Measurements from ENCODE around the gene RAPGEF5.
A peak's percentile ranks its signal among the peaks of the same experiment; 100 is the strongest.

The RAPGEF5 gene

DNA sequence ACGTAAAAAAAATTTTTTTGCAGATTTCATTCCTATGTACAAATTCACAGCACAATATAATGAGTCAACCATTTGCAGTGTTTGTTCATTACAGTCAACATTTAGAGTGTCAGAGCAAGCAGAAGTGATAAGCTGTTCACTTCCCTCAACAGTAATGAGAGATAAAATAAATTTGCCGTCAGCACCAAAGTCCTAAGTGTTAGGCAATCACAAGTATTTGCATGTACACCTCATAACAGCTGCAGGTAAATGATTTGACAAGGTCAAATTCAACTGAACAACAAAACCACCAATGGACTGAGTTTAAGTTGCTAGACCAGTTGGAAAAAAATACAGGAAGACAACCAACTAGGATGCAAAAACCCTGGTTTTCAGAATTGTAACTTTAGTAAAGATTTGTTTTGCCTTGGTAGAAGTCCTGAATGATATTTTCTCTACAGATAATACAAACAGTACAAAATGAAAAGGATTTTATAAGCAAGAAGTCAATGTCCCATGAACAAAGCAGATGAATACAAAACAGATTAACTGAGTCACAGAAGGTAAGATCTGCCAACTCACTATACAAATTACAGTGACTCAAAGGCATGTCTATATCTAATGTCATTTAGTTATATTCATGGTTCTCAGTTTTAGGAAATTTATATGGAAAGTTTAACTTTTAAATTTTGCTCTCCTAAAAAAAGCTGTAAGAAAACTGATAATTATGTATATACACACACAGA is 10.4 kb downstream of the RAPGEF5 start:
- peak; percentile 99 for DNase-seq

DNA sequence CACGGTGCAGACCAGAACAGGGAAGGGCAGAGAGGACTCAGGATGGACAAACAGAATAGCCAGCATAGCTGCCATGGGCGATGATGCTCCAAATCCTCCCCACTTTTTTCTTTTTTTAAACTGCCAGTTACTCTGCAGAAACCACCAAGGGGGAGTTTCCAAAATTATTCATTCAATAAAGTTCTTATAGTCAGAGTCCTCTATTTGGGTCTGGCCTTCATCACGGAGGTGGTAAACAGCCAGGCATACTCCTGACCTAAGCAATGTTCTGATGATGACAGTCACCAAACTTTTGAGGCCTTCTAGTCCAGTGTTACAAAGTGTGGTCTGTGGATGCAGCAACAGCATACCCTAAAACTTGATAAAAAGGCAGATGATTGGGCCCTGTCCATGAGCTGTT is 12.3 kb downstream of the RAPGEF5 start:
- DNase-seq, result no peak

DNA sequence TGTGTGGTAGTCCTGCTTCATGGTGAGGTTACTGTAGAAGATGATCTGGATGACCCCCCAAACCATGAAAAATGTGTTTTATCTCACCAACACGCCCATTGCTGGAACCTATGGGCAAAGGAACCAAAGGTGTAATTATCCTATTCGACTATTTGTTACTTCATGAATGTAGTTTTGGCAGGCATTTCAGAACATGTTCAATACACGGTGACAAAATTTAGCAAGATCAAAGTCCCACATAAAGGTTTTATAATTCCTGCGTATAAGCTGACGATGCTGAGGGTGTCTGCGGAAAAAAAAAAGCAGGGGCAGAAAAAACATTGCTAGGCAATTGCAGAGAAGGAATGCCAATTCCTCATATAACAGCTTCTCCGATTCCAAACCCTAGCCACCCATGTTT is 13.3 kb downstream of the RAPGEF5 start:
- DNase-seq, result no peak

DNA sequence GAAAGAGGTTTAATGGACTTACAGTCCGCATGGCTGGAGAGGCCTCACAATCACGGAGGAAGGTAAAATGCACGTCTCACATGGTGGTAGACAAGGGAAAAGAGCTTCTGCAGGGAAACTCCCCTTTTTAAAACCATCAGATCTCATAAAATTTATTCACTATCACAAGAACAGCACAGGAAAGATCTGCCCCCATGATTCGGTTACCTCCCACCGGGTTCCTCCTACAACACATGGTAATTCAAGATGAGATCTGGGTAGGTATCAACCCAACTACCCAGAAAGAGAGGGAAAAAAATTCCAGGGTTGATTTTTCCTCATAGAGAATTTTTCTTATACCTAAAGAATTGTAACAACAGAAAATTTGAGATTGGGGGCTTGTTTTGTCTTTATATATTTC is 13.9 kb downstream of the RAPGEF5 start:
- DNase-seq, result no peak

DNA sequence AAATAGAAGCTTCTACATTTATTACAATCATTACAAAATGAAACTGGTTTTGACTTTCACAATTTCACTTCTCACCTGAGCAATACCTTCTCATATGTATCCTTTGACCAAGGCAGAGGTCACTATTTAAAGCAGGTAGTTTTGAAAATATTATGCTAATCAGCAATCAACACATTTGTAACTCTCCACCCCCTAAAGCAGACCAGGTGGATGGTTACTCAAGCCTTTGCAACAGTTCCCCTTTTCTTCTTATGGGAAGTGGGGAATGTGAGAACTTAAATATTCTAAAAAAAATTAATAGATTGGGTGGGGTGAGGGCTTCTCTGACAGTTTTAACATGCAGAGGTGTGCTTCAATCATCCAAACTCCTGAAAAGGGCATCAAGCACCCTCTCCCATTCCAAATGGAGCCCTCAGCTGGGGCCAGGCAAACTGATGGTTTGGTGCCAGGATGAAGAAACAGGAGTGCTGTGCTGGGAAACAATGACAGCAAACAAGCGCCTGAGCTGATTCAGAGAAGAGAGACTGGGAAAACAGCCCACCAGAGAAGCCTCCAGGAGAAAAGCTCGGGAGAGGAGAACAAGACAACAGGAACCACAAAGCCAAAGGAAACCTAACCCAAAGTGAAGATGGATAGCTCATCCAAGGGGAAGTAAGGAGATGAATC is 17.1 kb downstream of the RAPGEF5 start:
- peak; percentile 55 for DNase-seq

DNA sequence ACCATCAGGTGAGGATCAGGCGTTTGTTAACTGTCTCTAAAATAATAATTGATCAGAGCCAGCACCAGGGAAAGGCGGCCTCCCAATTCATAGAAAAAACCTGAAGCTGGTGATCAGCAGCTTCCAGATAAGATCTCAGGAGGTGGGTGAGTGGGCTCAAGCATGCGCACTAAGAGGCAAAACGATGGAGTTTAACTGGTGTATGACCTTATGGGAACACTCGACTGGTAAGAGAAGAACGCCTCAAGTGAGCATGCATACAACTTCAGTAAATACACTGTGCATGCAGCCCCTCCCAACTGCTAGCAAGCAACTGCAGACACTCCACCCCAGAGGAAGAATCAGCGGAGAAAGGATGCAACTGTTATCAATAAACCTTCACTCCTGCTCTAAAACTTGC is 18.1 kb downstream of the RAPGEF5 start:
- peak; percentile 57 for DNase-seq

DNA sequence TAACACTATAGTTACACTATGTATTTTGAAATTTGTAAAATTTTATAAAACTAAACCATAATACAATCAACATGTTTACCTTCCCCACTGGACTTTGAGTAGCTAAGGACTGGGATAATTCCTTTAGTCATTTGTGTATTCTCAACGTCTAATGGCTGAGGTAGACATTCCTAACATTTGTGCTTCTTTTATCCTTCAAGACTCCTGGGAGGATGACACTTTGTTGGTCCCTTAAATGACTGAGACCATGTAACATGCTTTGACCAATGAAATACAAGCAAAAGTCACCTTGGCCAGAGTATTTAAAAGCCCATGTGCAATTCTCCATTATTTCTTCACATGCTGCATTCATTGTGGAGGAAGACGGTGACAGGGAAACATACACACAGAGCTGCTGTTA is 18.5 kb downstream of the RAPGEF5 start:
- no peak for DNase-seq

DNA sequence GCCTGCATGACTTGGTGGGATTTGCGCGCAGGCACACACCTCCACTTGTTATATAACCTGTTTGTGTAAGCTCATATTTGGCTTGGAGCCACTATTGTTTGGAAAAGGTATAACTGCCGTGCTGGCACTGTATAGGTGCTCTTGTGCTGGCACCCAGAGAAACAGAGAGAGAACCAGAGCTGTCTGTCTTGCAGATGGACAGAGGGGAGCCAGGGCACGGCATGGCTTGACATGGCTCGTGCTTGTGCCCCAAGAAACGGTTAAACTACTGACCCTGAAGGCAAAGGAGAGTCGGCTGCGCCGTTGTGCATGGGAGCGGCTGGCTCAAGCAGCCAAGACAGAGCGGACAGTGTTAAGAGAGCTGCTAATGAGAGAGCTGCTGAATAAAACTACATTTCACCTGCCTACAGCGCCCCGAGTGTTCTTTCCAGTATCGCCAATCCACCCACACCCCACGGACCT is 23.2 kb downstream of the RAPGEF5 start:
- peak; percentile 98 for DNase-seq

DNA sequence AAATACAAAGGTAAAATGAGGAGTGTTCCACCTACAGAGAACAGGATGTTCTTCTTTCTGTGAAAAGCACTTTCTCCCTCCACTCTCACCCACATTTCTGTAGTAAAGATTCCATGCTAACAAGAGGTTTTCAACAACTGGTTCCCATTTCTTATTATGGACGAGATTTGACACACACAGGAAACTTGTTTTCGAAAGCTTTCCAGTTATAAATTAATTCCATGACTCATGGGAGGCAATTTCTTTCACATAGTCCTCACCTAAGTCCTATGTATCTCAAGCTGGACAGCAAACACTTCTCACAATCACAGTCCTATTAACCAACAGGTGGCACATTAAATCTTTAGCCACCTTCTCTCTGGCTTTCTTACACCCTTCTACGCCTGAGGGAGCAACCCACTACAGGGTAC is 24.5 kb downstream of the RAPGEF5 start:
- peak; percentile 74 for DNase-seq

DNA sequence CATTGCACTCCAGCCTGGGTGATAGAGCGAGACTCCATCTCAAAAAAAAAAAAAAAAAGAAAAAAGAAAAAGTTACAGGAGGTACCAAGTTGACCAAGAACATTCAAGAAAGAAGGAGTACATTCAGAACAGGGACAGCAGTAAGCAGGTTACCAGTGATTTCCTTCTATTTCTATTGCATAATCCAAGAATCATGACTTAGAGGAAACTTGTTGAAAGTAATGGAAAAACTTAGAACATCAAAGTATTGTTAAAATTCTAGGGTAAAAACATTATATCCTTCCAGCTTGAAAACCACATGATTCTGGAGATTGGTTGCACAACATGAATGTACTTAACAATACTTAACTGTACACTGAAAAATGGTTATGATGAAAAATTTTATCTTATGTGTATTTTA is 25.2 kb downstream of the RAPGEF5 start:
- DNase-seq, result no peak

DNA sequence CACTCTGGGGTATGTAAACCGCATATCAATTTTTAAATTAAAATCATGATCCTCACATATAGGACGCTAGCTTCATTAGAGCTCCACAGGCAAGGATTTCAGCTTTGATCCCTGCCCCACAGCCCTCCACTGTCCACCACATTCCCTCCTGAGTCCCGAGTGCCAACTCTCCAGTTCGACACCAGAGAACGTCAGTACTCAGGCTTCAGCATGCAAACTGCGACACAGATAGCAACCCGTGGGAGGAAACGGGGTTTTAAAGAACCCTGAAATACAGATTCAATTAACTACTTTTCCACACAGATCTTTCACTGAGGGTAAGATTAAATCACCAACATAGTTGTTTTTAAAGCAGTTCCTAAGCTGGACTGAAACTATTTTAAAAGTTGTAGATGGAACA is 26.1 kb downstream of the RAPGEF5 start:
- DNase-seq, result no peak

DNA sequence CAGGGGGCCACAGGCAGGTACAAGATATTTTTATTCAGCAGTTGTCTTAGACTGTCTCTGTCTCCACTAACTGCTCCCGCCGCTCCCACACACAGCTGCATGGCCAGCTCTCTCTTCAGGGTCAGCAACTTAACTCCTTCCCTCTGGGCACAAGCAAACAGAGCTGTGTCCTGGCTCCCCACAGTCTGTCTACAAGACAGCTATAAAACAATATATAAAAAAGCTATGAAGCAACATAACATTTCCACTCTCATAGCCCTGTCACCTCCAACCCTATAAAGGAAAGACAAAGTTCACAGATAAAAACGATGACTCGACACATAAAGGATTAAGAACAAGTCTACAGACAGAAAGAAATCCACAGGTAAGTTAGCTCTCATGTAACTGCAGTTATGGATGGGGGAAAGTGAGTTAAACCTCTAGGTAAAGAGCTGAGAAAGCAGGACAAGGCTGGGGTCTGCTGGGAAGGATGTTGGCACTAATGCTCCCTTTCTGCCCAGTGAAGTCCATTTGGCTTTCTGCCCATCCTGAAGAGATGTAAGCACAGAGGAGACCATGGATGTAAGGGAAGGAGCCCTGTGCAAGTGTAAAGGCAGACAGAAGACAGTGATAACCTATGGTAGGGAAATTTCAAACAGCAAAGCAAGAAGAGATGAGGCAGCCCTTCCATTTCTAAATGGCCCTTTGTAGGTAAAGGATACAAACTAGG is 27.0 kb downstream of the RAPGEF5 start:
- DNase-seq, result peak; percentile 42

DNA sequence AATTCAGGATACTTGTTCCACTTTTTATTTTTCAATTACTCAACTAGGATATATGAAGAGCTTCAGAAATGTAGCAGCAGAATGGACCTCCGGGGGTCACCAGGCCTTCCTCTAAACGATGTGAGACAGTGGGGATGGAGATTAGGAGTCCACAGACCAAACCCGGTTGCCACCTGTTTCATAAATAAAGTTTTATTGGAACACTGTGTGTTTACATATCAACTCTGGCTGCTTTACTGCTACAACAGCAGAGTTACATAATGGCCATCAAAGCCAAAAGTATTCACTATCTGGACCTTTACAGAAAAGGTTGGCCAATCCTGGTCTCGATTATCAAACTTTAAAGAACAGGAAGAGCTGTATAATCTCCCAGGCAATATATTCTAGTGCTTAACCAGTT is 30.8 kb downstream of the RAPGEF5 start:
- DNase-seq, result no peak

DNA sequence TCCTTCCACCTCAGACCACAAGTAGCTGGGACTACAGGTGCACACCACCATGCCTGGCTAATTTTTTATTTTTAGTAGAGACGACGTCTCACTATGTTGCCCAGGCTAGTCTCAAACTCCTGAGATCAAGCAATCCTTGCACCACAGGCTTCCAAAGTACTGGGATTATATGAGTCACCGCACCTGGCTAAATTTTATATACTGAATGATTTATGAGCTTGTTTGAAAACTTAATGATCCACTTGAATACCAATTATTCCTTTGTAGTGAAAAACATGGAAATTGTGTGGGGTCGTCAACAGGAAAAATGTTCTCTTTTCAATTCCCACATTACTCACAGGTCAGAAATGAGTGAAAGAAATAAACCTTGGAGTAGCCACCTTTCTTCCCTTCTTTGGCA is 31.3 kb downstream of the RAPGEF5 start:
- peak; percentile 48 for DNase-seq

DNA sequence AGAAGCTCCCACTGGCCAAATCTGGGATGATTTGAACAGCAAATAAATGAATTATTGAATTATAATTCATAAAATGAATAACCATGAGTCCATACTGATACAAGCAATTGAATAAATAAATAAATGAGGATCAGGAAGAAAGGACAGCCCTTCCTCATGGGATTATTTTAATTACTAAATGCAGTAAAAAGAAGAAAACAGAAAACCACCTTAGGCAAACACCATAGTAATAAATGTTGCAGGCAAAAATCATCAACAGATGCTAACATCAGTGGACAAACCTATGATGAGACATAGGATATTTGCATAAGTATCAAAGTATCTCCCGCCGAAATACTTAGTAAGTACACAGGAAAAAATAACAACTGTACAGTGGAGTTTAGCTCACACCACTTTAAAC is 33.2 kb downstream of the RAPGEF5 start:
- DNase-seq, result peak; percentile 45

DNA sequence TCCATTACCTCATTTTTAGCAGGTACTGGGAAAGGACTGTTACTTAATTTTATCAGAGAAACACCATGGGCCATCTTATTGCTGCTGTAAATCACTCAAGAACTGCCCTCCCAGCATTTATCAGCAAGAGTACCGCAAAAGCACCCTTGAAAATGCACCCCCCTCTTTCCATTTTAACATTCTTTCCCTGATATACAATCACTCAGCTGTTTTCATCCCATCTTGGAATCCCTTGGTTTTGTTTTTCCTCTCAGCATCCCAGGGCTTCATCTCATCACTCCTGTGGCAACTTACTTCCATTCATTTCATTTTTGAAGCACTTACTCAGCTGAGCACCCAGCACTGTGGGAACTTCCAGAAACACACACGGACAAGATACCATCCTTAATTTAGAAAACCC is 36.5 kb downstream of the RAPGEF5 start:
- DNase-seq, result no peak

DNA sequence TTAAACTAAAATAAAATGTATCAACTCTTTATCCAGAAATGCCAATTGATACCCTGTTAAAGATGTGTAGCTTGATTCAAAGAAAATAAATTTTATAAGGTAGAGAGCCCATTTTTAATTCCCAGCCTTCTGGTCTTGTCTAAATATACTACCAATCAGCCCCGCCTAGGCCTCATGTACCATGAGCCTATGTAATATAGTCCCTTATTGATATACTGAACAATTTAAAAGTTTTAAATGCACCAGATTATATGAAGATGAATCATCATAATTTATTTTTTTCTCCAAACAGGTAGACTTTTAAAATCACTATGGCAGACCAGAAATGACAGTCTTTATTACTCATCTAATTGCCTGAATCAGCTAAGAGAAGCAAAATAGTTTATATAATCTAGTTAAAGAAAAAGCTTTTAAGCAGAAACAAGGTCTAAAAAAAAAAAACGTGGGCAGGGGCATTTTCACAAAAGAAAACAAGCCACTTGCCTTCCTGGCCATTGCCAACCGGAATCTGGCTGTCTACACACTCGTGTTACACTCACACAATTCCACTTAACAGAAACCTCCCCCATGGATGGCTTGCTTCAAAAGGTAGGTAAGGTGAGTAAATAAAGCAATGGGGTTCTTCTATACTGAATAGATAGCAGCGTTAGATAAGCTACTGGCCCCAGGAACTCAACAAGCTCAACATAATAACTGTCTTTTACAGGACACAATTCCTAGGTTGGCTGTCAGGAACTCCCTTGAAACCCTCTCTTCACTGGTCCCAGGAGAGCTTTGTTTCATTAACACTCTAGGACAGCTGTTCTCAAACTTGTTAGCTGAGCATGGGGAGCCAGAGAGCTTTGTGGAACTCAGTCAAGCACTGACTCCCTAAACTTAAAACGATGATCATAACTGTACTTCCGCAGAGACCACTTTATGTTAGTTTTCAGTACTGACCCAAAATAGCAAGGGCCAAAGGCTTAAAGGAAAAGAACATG is 37.2 kb downstream of the RAPGEF5 start:
- peak; percentile 89 for DNase-seq

DNA sequence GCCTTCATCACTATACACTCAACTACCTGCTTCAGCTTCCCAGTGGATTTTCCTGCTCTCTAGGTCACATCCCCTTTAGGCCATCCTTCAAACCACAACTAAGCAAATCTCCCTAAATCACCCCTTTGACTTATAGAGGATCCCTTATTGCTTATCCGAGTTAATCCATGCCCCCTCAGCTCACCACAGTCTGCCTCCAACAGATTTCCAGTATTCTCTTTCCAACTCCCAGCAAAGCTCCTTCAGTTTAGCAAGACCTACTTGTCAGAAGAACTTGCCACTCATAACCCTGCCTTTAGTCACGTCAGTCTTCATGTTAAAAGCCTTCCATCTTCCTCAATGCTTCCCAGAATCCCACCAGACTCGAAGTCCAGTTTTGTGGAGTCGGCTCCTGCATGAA is 38.6 kb downstream of the RAPGEF5 start:
- peak; percentile 45 for DNase-seq

DNA sequence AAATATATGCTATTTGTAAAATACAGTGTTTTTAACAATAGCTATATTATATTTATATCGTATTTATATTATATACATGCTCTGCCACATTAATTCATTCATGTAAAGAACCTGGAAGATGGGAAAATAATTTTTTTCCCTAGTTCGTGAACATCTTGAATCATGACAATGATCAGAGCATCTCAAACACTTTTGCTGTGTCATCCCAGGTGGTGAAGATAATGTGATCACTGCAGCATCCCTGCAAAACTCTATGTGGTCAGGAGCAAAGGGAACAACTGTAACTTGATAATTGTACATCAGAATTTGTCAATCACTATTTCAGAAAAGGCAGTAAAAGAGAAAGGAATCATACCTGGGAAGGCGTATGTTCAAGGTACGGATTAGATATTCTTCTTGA is 39.3 kb downstream of the RAPGEF5 start:
- peak; percentile 59 for DNase-seq

DNA sequence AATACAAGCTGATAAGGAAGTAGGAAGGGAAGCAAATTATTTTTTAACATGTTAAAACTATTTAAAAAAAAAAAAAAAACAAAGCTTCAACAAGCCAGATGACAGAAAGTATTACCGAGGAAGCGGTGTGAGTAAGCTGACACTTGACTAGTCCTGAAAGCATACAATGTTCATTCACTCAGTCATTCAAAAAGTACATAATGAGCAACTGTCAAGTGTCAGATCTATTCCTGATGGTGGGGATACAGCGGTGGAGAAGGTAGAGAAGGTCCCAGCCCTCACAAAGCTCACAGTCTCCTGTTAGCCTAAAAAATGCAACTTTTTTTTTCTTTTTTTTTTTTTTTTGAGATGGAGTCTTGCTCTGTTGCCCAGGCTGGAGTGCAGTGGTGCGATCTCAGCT is 40.0 kb downstream of the RAPGEF5 start:
- peak; percentile 85 for DNase-seq

DNA sequence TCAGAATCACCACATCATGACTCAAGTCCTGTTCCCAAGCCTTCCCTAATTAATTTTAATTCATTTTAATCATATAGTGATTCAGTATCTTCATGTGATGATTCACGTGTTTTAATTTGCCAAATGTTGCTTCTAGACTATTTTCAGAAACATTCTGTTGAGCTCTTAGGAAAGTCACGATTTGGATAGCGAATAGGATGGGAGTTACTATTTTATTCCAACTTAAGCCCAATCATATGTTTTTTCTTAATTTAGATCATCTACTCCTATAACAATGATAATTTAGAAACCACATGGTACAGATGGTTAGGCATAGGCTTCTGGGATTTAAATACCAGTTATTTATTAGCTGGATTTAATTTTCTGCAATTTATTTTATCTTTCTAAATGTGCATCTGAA is 49.1 kb downstream of the RAPGEF5 start:
- no peak for DNase-seq

DNA sequence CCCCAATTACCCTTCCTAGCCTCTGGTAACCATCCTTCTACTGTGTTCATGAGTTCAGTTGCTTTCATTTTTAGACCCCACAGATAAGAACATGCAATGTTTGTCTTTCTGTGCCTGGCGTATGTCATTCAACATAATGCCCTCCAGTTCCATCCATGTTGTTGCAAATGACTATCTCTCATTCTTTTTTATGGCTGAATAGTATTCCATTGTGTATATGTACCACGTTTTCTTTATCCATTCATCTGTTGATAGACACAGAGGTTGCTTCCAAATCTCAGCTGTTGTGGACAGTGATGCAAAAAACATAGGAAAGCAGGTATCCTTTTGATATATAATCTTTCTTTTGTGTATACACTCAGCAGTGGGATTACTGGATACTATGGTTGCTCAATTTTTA is 51.2 kb downstream of the RAPGEF5 start:
- no peak for DNase-seq

DNA sequence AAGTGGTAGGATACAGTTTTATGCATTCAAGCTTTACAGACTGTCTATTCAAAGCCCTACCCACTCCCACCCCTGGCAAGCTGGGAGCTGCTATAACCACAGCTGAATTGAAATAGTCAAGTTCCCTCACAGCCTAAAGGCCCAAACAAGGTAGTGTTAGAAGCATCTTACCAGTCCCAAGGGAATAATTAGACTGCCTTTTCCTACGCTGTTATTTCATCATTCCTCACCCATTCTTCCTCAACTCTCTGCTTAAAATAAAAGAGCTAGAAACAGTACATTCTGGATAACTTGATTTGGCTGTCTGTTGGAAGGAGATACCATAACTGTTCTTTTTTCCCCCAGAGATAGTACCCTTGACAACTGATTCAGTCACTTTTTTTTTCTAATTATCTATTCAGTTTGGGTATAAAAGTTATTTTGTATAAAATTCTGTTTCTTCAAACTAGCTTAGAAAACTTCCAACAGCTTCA is 54.0 kb downstream of the RAPGEF5 start:
- no peak for DNase-seq
